ENCODE results near the gene DDX11. TPM values are rescaled to one million over a fixed set of nuclear protein-coding genes. Genes with fewer than 3 reads are reported as not detected.
"Not testable (repeated sequence)": the region's sequence is repeated elsewhere in the genome, so short reads cannot be mapped to it uniquely, and the experiment has no call there.

The DDX11 gene
- total RNA-seq, 2 donors from 2014 or later: 147 to 149 TPM

DNA sequence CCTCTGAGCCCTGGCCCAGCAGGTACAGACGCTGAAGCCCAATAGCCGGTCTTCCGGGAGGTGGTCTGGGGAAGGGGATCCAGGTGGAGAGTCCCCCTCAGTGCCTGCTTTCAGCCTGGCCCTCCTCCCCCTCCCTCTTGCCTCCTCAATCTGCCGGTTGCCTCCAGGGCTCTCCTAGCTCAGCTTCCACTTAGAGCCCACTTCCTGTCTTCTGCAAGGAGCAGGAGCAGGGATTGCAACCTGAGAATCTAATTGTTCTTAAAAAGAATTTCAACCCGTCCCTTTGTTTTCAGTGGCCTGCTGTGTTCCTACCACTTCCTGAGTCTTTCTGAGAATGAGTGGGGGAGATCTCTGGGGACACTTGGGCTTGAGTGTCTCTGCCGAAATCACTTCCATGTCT is 6.6 kb downstream of the DDX11 start:
- not testable (repeated sequence) for H3K27me3 Mint-ChIP-seq; H3K4me3 Mint-ChIP-seq; H3K9me3 Mint-ChIP-seq; ATAC-seq (replicated peaks)
- peak overlapping the region; percentile 15 for H3K27ac Mint-ChIP-seq
- peaks cover 10% of the 10 kb centered on the region for H3K4me1 Mint-ChIP-seq
- H3K36me3 Mint-ChIP-seq (ENCODE audit: low read depth): peaks cover 74% of the 10 kb centered on the region

- H3K4me3 Mint-ChIP-seq; H3K27me3 Mint-ChIP-seq; ATAC-seq (replicated peaks); H3K9me3 Mint-ChIP-seq: not testable (repeated sequence)
- H3K27ac Mint-ChIP-seq: peak overlapping the region; percentile 15
- peaks cover 79% of the 10 kb centered on the region for H3K36me3 Mint-ChIP-seq (ENCODE audit: low read depth)
- H3K4me1 Mint-ChIP-seq: peaks cover 10% of the 10 kb centered on the region
Measured at GRCh38 chr12:31081274-31081673, 7.6 kb downstream of the DDX11 start.

GRCh38 chr12:31084241-31084640 is 10.6 kb downstream of the DDX11 start:
- not testable (repeated sequence) for H3K27me3 Mint-ChIP-seq; H3K4me3 Mint-ChIP-seq; H3K27ac Mint-ChIP-seq; H3K9me3 Mint-ChIP-seq; ATAC-seq (replicated peaks); H3K4me1 Mint-ChIP-seq
- H3K36me3 Mint-ChIP-seq (ENCODE audit: low read depth): peaks cover 76% of the 10 kb centered on the region

DNA sequence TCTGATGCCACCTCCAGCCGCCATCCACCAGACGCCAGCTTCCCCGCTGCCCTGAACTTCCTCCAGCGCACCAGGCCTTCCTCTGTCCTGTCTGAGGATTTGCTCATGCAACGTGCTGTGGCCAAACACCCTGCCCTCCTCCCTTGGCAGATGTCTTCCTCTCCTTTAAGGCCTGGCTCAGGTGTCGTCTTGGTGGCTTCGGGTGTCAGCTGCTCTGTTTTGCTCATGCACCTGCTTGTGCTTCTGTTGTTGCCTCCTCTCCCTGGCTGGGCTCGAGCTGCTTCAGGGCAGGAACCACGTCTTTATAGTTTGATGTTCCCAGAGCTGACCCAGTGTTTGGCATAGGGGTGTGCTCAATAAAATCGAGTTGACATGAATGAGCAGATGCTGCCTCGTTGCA is 12.4 kb downstream of the DDX11 start:
- H3K4me1 Mint-ChIP-seq; H3K9me3 Mint-ChIP-seq; ATAC-seq (replicated peaks); H3K4me3 Mint-ChIP-seq; H3K27ac Mint-ChIP-seq; H3K27me3 Mint-ChIP-seq: not testable (repeated sequence)
- peaks cover 70% of the 10 kb centered on the region for H3K36me3 Mint-ChIP-seq (ENCODE audit: low read depth)

- H3K4me1 Mint-ChIP-seq; H3K27ac Mint-ChIP-seq; H3K27me3 Mint-ChIP-seq; H3K9me3 Mint-ChIP-seq; H3K4me3 Mint-ChIP-seq; ATAC-seq (replicated peaks): not testable (repeated sequence)
- H3K36me3 Mint-ChIP-seq (ENCODE audit: low read depth): peaks cover 76% of the 10 kb centered on the region
Measured at GRCh38 chr12:31087486-31087885, 13.8 kb downstream of the DDX11 start.

GRCh38 chr12:31087956-31088355 is 14.3 kb downstream of the DDX11 start:
- ATAC-seq (replicated peaks); H3K27me3 Mint-ChIP-seq; H3K9me3 Mint-ChIP-seq; H3K27ac Mint-ChIP-seq; H3K4me1 Mint-ChIP-seq; H3K4me3 Mint-ChIP-seq: not testable (repeated sequence)
- peaks cover 78% of the 10 kb centered on the region for H3K36me3 Mint-ChIP-seq (ENCODE audit: low read depth)

- Mint-ChIP-seq H3K27ac (no peak overlapping the region), H3K9me3 (no peaks in the 10 kb centered on the region), H3K4me3 (no peak overlapping the region), H3K27me3 (no peaks in the 10 kb centered on the region), H3K36me3 (ENCODE audit: low read depth) (peaks cover 78% of the 10 kb centered on the region), H3K4me1 (no peaks in the 10 kb centered on the region)
- ATAC-seq (replicated peaks): no peak
Measured at GRCh38 chr12:31089072-31089471, 15.4 kb downstream of the DDX11 start.

- not testable (repeated sequence) for ATAC-seq (replicated peaks); H3K27me3 Mint-ChIP-seq; H3K4me3 Mint-ChIP-seq; H3K27ac Mint-ChIP-seq; H3K9me3 Mint-ChIP-seq; H3K4me1 Mint-ChIP-seq
- peaks cover 86% of the 10 kb centered on the region for H3K36me3 Mint-ChIP-seq (ENCODE audit: low read depth)
Measured at GRCh38 chr12:31091629-31092028, 18.0 kb downstream of the DDX11 start.

DNA sequence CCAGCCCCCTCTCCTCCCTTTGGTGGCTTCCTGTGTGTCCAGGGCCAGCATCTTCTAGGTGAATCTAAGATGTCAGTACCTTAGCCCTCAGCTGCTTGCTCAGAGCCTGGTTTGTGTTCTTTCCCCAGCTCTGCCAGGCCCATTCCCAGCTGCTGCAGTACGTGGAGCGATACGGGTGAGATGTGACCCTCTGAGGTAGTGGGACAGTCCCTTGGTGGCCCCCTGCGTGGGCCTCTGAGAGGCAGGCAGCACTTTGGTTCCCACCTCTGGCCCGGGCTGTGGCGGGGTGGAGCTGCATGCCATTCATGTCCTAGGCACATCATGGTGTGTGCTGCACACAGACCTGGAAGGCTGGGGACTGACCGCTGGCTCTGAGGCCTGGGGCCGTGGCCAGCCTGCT is 19.1 kb downstream of the DDX11 start:
- not testable (repeated sequence) for H3K9me3 Mint-ChIP-seq; H3K4me1 Mint-ChIP-seq; ATAC-seq (replicated peaks); H3K27me3 Mint-ChIP-seq; H3K4me3 Mint-ChIP-seq
- Mint-ChIP-seq H3K36me3 (ENCODE audit: low read depth) (peaks cover 84% of the 10 kb centered on the region), H3K27ac (peak overlapping the region; percentile 40)

- not testable (repeated sequence) for H3K9me3 Mint-ChIP-seq; H3K4me3 Mint-ChIP-seq; H3K27me3 Mint-ChIP-seq; H3K27ac Mint-ChIP-seq; H3K4me1 Mint-ChIP-seq; ATAC-seq (replicated peaks)
- H3K36me3 Mint-ChIP-seq (ENCODE audit: low read depth): peaks cover 89% of the 10 kb centered on the region
Measured at GRCh38 chr12:31095080-31095860, 21.6 kb downstream of the DDX11 start.

DNA sequence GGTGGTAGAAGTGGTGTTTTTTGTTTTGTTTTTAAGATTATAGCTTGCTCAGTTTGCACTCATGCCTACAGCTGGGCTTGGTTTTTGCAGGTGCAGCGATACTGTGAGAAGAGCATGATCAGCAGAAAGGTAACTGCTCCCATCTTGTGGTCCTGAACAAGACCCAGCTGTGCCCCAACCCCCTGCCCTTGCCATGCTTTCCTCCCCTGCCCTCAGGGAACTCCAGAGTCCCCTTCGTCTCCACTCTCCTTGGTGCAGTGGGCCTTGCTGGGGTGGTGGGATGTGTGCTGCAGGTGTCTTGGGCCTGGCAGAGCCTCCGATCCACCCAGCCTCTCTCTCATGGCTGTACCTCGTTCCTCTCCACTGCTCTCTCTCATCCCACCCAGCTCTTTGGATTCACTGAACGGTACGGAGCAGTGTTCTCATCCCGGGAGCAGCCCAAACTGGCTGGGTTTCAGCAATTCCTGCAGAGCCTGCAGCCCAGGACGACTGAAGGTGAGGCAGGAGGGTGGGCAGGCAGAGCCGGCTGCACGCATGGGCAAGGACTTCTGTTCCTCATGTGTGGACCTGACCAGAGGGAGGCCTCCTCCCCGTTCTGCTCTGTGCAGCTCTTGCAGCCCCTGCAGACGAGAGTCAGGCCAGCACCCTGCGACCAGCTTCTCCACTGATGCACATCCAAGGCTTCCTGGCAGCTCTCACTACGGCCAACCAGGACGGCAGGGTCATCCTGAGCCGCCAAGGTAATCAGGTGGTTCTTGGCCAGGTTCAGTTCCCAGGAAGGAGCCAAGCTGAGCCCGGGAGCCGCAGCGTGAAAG is 22.8 kb downstream of the DDX11 start:
- H3K27me3 Mint-ChIP-seq; H3K9me3 Mint-ChIP-seq; H3K4me3 Mint-ChIP-seq; H3K4me1 Mint-ChIP-seq; ATAC-seq (replicated peaks); H3K27ac Mint-ChIP-seq: not testable (repeated sequence)
- H3K36me3 Mint-ChIP-seq (ENCODE audit: low read depth): peaks cover 90% of the 10 kb centered on the region

- not testable (repeated sequence) for H3K27me3 Mint-ChIP-seq; ATAC-seq (replicated peaks); H3K4me1 Mint-ChIP-seq; H3K4me3 Mint-ChIP-seq; H3K27ac Mint-ChIP-seq; H3K9me3 Mint-ChIP-seq
- peaks cover 92% of the 10 kb centered on the region for H3K36me3 Mint-ChIP-seq (ENCODE audit: low read depth)
Measured at GRCh38 chr12:31097819-31098218, 24.2 kb downstream of the DDX11 start.

DNA sequence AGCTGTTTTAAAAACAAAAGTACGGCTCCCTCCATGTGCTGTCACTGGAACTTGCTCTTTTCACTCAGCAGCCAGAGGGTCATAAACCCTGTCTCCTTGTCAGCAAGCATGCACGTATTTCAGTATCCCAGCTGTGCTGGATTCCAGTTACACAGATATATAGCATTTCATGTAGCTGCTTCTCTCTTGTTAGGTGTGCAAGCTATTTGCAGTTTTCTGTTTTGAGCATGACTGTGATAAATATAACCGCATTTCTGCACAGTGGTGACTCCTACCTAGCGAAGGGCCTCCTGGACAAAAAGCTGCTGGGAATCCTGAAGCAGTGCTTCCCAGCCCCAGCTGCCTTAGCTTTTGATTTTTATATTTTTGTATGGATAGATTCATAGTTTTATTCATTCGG is 24.7 kb downstream of the DDX11 start:
- not testable (repeated sequence) for H3K9me3 Mint-ChIP-seq; H3K4me1 Mint-ChIP-seq; H3K27ac Mint-ChIP-seq; ATAC-seq (replicated peaks); H3K27me3 Mint-ChIP-seq; H3K4me3 Mint-ChIP-seq
- H3K36me3 Mint-ChIP-seq (ENCODE audit: low read depth): peaks cover 92% of the 10 kb centered on the region

GRCh38 chr12:31098771-31099170 is 25.1 kb downstream of the DDX11 start:
- H3K4me1 Mint-ChIP-seq; H3K27me3 Mint-ChIP-seq; H3K9me3 Mint-ChIP-seq; H3K4me3 Mint-ChIP-seq; ATAC-seq (replicated peaks); H3K27ac Mint-ChIP-seq: not testable (repeated sequence)
- peaks cover 90% of the 10 kb centered on the region for H3K36me3 Mint-ChIP-seq (ENCODE audit: low read depth)

DNA sequence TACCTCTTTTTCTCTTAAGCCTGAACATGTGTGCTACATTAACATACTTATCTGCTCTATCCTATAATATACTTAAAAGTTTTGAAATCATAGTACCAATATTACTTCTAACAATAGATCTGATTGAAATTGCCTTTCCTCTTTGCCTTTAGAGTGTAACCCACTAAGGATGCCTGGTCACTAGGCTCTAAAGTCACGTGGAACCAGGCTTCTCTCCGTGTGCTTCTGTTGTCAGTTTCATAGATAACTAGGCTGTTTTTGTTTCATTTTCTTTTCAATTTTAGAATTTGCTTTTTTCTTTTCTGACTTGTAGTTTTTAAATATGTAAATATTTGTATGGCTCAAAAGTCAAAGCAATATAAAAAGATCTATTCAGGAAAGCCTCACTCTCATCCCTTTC is 25.8 kb downstream of the DDX11 start:
- H3K9me3 Mint-ChIP-seq; H3K27ac Mint-ChIP-seq; H3K4me3 Mint-ChIP-seq; H3K4me1 Mint-ChIP-seq; ATAC-seq (replicated peaks); H3K27me3 Mint-ChIP-seq: not testable (repeated sequence)
- H3K36me3 Mint-ChIP-seq (ENCODE audit: low read depth): peaks cover 89% of the 10 kb centered on the region

Measured in activated T-helper 17 cell treated with anti-CD3 and anti-CD28 coated beads, Interleukin-2, amount 50 U/mL, for 72 hours (primary cell).